ENCODE results near the gene SNTG2. TPM values are rescaled to one million over a fixed set of nuclear protein-coding genes. Genes with fewer than 3 reads are reported as not detected.

The SNTG2 gene
- total RNA-seq, 4 donors from 2014 or later, result 4.2 to 14.2 (median 9.2) TPM

DNA sequence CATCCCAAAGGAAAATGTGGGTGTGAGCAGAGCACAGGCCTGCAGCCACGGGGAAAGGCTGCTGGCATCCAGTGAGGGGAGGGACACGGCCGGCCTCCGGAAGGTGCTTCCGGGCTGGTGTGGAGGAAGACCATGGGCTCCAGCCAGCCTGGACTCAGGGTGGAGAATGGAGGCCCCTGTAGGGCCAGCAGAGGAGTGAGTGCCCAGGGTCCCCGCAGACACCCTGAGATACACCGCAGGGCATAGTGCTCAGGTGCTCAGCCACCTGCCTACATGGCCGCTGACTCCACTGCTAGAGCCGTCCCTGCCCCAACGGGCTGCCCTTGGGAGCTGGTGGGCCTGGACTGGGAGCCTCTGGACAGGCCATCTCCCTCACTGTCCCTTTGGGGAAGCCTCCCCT, 28.5 kb upstream of the SNTG2 start:
- no peaks in the 10 kb centered on the region for H3K27me3 ChIP-seq
- 83 to 95% methylated on average over 5 of the region's 10 CpGs for WGBS, 2 donors
- no peaks in the 10 kb centered on the region for H3K9me3 ChIP-seq
- no peaks in the 10 kb centered on the region for H3K36me3 ChIP-seq
- no peak overlapping the region for H3K27ac ChIP-seq
- TF ChIP-seq POLR2A (IDR thresholded peaks at IDR 0.05) (no peak), CTCF (IDR thresholded peaks at IDR 0.05) (no peak)
- no peaks in the 10 kb centered on the region for H3K4me1 ChIP-seq
- intact Hi-C loops (cut with DNase I), result no loop called here
- no peak overlapping the region for H3K4me3 ChIP-seq (replicated peaks in 1 of 3)
- no peak for DNase-seq

GRCh38 chr2:923832-924601, 26.6 kb upstream of the SNTG2 start:
- TF ChIP-seq CTCF (IDR thresholded peaks at IDR 0.05) (no peak), POLR2A (IDR thresholded peaks at IDR 0.05) (no peak)
- Histone ChIP-seq H3K27me3 (no peaks in the 10 kb centered on the region), H3K36me3 (no peaks in the 10 kb centered on the region), H3K4me3 (replicated peaks in 1 of 3) (no peak overlapping the region), H3K9me3 (no peaks in the 10 kb centered on the region), H3K4me1 (no peaks in the 10 kb centered on the region), H3K27ac (no peak overlapping the region)
- no peak for DNase-seq
- WGBS, 2 donors, result 89% methylated on average over 8 of the region's 8 CpGs
- intact Hi-C loops (cut with DNase I), result no loop called here

DNA sequence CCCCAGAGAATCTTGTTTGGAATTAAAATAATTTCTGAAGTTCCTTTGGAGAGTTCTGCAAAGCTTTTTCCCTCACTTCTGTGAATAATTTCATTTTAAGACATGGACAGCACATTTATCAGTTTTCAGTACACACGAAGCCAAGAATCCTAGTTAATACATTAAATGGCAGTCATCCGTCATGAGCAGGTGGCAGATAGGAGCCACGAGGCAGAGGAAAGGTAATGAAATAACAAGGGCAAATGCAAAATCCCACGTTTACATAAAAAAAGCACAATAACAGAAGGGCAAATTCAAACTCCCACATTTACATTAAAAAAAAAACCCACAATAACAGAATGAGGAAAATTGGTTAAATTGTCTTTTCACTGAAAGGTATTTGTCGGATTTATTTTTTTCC, 25.9 kb upstream of the SNTG2 start:
- Histone ChIP-seq H3K9me3 (no peaks in the 10 kb centered on the region), H3K27ac (no peak overlapping the region), H3K27me3 (no peaks in the 10 kb centered on the region), H3K36me3 (no peaks in the 10 kb centered on the region), H3K4me3 (replicated peaks in 1 of 3) (no peak overlapping the region), H3K4me1 (no peaks in the 10 kb centered on the region)
- 84% methylated on average over 5 of the region's 5 CpGs for WGBS, 2 donors
- DNase-seq, result no peak
- TF ChIP-seq POLR2A (IDR thresholded peaks at IDR 0.05) (no peak), CTCF (IDR thresholded peaks at IDR 0.05) (no peak)
- intact Hi-C loops (cut with DNase I), result no loop called here

- no peaks in the 10 kb centered on the region for H3K9me3 ChIP-seq
- 88 to 91% methylated on average over 4 of the region's 4 CpGs for WGBS, 2 donors
- no peak overlapping the region for H3K4me3 ChIP-seq (replicated peaks in 1 of 3)
- H3K27ac ChIP-seq, result no peak overlapping the region
- H3K4me1 ChIP-seq, result no peaks in the 10 kb centered on the region
- intact Hi-C loops (cut with DNase I), result no loop called here
- no peaks in the 10 kb centered on the region for H3K36me3 ChIP-seq
- no peak for DNase-seq
- TF ChIP-seq POLR2A (IDR thresholded peaks at IDR 0.05) (no peak), CTCF (IDR thresholded peaks at IDR 0.05) (no peak)
- H3K27me3 ChIP-seq, result no peaks in the 10 kb centered on the region
Measured at GRCh38 chr2:925309-925708, 25.3 kb upstream of the SNTG2 start.

GRCh38 chr2:925711-926110, 24.9 kb upstream of the SNTG2 start:
- intact Hi-C loops (cut with DNase I), result no loop called here
- no peak for DNase-seq
- no peaks in the 10 kb centered on the region for H3K4me1 ChIP-seq
- no peak overlapping the region for H3K27ac ChIP-seq
- H3K9me3 ChIP-seq, result no peaks in the 10 kb centered on the region
- no peaks in the 10 kb centered on the region for H3K27me3 ChIP-seq
- TF ChIP-seq CTCF (IDR thresholded peaks at IDR 0.05), result no peak
- 85 to 90% methylated on average over 8 of the region's 8 CpGs for WGBS, 2 donors
- H3K4me3 ChIP-seq (replicated peaks in 1 of 3), result no peak overlapping the region
- no peaks in the 10 kb centered on the region for H3K36me3 ChIP-seq
